SK-N-SH (cell line): Measurements from ENCODE around the gene C1QTNF2. TPM values are rescaled to one million over a fixed set of nuclear protein-coding genes. Genes with fewer than 3 reads are reported as not detected.

Source experiments
- CTCF ChIA-PET: fragments of 300-600, 350-600 bp; formaldehyde crosslinking; extraction: SDS; loops from one replicate; lab custom pipeline; 2021; lab: Yijun Ruan, JAX
- POLR2A ChIA-PET: fragments of 350-600 bp; sonication (Branson Sonifier 250); formaldehyde crosslinking; extraction: SDS; loops from one replicate; lab custom pipeline; 2020; ENCODE audit warnings: antibody characterized with exemption, inconsistent platforms; lab: Yijun Ruan, JAX
- DNase-seq: peaks from one replicate; pipeline ENCODE4 v3.0.0; 2012
- H2AFZ ChIP-seq: fragments of 200-600 bp; sonication (generic); 2 replicates; pipeline ENCODE4 v1.8.1; 2016; ENCODE audit warnings: antibody characterized with exemption, mild to moderate bottlenecking, low read depth
- H3F3A ChIP-seq: fragments of 200-600 bp; sonication (generic); replicated peaks from 2 replicates; pipeline ENCODE3; 2016; ENCODE audit warnings: antibody characterized with exemption, mild to moderate bottlenecking; ENCODE audit not compliant: insufficient read depth
- H3K27ac ChIP-seq, 2 experiments: fragments of 200-500 bp in 1 of 2; fragments of 200-600 bp in 1 of 2; sonication (Bioruptor generic) in 1 of 2; sonication (generic), shearing (Covaris generic) in 1 of 2; 2 replicates each; pipeline versions ENCODE4 v1.5.1 to v1.6.1; 2014 to 2016; ENCODE audit warnings: low read depth in 2 of 2, inconsistent platforms in 1 of 2, low read length in 1 of 2, mild to moderate bottlenecking in 1 of 2, mixed read lengths in 1 of 2
- H3K27me3 ChIP-seq: fragments of 200-600 bp; sonication (generic), shearing (Covaris generic); 2 replicates; pipeline ENCODE4 v1.6.1; 2016; ENCODE audit warnings: mixed run types; ENCODE audit not compliant: insufficient read depth
- H3K36me3 ChIP-seq, 2 experiments: fragments of 200-500 bp in 1 of 2; fragments of 200-600 bp in 1 of 2; sonication (Bioruptor generic) in 1 of 2; sonication (generic) in 1 of 2; replicated peaks in 1 of 2; 2 replicates each; pipeline versions ENCODE3 to v1.5.1; 2014 to 2016; ENCODE audit warnings: low read length in 1 of 2, mild to moderate bottlenecking in 1 of 2; ENCODE audit not compliant: insufficient read depth in 2 of 2, control insufficient read depth in 1 of 2
- H3K4me1 ChIP-seq, 2 experiments: fragments of 200-500 bp in 1 of 2; fragments of 200-600 bp in 1 of 2; sonication (Bioruptor generic) in 1 of 2; sonication (generic), shearing (Covaris generic) in 1 of 2; 2 replicates each; pipeline versions ENCODE4 v1.5.1 to v1.6.1; 2014 to 2016; ENCODE audit warnings: low read depth in 1 of 2, low read length in 1 of 2, mixed run types in 1 of 2; ENCODE audit not compliant: insufficient read depth in 2 of 2, control insufficient read depth in 1 of 2
- H3K4me2 ChIP-seq: fragments of 200-600 bp; sonication (generic), shearing (Covaris generic); 2 replicates; pipeline ENCODE4 v1.6.1; 2017; ENCODE audit warnings: mixed run types
- H3K4me3 ChIP-seq, 2 experiments: fragments of 200-500 bp in 1 of 2; fragments of 200-600 bp in 1 of 2; sonication (Bioruptor generic) in 1 of 2; sonication (generic), shearing (Covaris generic) in 1 of 2; 2 replicates each; pipeline versions ENCODE4 v1.5.1 to v1.8.1; 2014 to 2016; ENCODE audit warnings: low read depth in 2 of 2, inconsistent platforms in 1 of 2, low read length in 1 of 2, mild to moderate bottlenecking in 1 of 2, mixed read lengths in 1 of 2, moderate library complexity in 1 of 2
- H3K79me2 ChIP-seq: fragments of 200-600 bp; sonication (generic); 2 replicates; pipeline ENCODE4 v1.8.1; 2017; ENCODE audit warnings: mild to moderate bottlenecking; ENCODE audit not compliant: insufficient read depth
- H3K9ac ChIP-seq: fragments of 200-600 bp; sonication (generic); 2 replicates; pipeline ENCODE4 v1.6.1; 2017; ENCODE audit warnings: mixed run types
- H3K9me2 ChIP-seq: fragments of 200-600 bp; sonication (generic); 2 replicates; pipeline ENCODE4 v1.6.1; 2017; ENCODE audit warnings: mixed run types
- H3K9me3 ChIP-seq: fragments of 200-600 bp; sonication (generic); 2 replicates; pipeline ENCODE4 v1.6.1; 2017; ENCODE audit warnings: mixed run types, mild to moderate bottlenecking, moderate library complexity
- H4K20me1 ChIP-seq: fragments of 200-600 bp; sonication (generic); 2 replicates; pipeline ENCODE4 v1.6.1; 2017; ENCODE audit warnings: mild to moderate bottlenecking, mixed run types; ENCODE audit not compliant: insufficient read depth
- EZH2phosphoT487 ChIP-seq: fragments of 200-600 bp; sonication (generic); IDR thresholded peaks from 2 replicates; pipeline ENCODE4 v1.6.1; 2017; ENCODE audit warnings: low read depth, mixed run types, mild to moderate bottlenecking, antibody characterized with exemption, moderate library complexity, borderline replicate concordance
- FOSL2 ChIP-seq: IDR thresholded peaks from 2 replicates; pipeline ENCODE4 v1.4.0; 2012; ENCODE audit warnings: low read depth, mild to moderate bottlenecking, moderate library complexity, borderline replicate concordance
- FOXJ3 ChIP-seq: sonication (generic); formaldehyde crosslinking; IDR thresholded peaks from 2 replicates; pipeline ENCODE4 v1.5.1; 2020; ENCODE audit warnings: mild to moderate bottlenecking, missing genetic modification reagents
- IRF3 ChIP-seq: fragments of 150-350 bp; IDR thresholded peaks from 2 replicates; pipeline ENCODE4 v1.6.1; 2016; ENCODE audit warnings: mild to moderate bottlenecking, low read depth, low read length
- MEF2A ChIP-seq: IDR thresholded peaks from 2 replicates; pipeline ENCODE4 v1.4.0; 2012; ENCODE audit warnings: low read depth, borderline replicate concordance
- POLR2AphosphoS5 ChIP-seq: IDR thresholded peaks from 2 replicates; pipeline ENCODE4 v1.6.1; 2012; ENCODE audit warnings: low read depth, low read length
- RCOR1 ChIP-seq: fragments of 150-350 bp; IDR thresholded peaks from 2 replicates; pipeline ENCODE4 v1.6.1; 2017; ENCODE audit warnings: antibody characterized with exemption, low read length
- RXRA ChIP-seq: IDR thresholded peaks from 2 replicates; pipeline ENCODE4 v1.4.0; 2012; ENCODE audit warnings: low read depth, mild to moderate bottlenecking, borderline replicate concordance
- SMC3 ChIP-seq: IDR thresholded peaks from 2 replicates; pipeline ENCODE4 v1.6.1; 2012; ENCODE audit warnings: low read depth, low read length, improper control_type of control experiment
- TCF12 ChIP-seq: IDR thresholded peaks from 2 replicates; pipeline ENCODE4 v1.4.0; 2012
- YY1 ChIP-seq: IDR thresholded peaks from 2 replicates; pipeline ENCODE4 v1.4.0; 2012; ENCODE audit warnings: low read depth, mild to moderate bottlenecking
- polyA plus RNA-seq, 3 experiments: library from polyadenylated mRNA; depleted of rRNA; stranded (reverse); fragments of >200 nt; gene quantifications; 2 replicates each; pipeline ENCODE4 v1.2.3, GENCODE V29; 2012
- TF ChIP-seq, protein P1 (sequence below): IDR thresholded peaks from 2 replicates; pipeline ENCODE4; 2012
- TF ChIP-seq, protein P2 (sequence below): IDR thresholded peaks from 2 replicates; pipeline ENCODE4 v1.4.0; 2012; ENCODE audit warnings: low read depth
- TF ChIP-seq, protein P3 (sequence below): IDR thresholded peaks from 2 replicates; pipeline ENCODE4 v1.6.1; 2012; ENCODE audit warnings: mild to moderate bottlenecking, low read depth, low read length, moderate library complexity

Gene C1QTNF2
- polyA plus RNA-seq, 1 of the 3 experiments (the other 2 are of a cell fraction): 0.67 TPM

- TF ChIP-seq MEF2A: no peak
- TF ChIP-seq, protein P1, sequence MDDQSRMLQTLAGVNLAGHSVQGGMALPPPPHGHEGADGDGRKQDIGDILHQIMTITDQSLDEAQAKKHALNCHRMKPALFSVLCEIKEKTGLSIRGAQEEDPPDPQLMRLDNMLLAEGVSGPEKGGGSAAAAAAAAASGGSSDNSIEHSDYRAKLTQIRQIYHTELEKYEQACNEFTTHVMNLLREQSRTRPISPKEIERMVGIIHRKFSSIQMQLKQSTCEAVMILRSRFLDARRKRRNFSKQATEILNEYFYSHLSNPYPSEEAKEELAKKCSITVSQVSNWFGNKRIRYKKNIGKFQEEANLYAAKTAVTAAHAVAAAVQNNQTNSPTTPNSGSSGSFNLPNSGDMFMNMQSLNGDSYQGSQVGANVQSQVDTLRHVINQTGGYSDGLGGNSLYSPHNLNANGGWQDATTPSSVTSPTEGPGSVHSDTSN: no peak
- no peak for TF ChIP-seq POLR2AphosphoS5
- TF ChIP-seq, protein P2, sequence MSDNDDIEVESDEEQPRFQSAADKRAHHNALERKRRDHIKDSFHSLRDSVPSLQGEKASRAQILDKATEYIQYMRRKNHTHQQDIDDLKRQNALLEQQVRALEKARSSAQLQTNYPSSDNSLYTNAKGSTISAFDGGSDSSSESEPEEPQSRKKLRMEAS: no peak
- TF ChIP-seq TCF12: no peak
- no peak for TF ChIP-seq EZH2phosphoT487
- no peak for TF ChIP-seq RCOR1
- TF ChIP-seq IRF3: no peak
These were observed 7.2 kb upstream of the C1QTNF2 start (continued) for GRCh38 chr5:160377651-160378050.

GRCh38 chr5:160376416-160376815 lies 6.0 kb upstream of the C1QTNF2 start:
- H3K4me3 ChIP-seq: no peak overlapping the region
- H3K9me3 ChIP-seq: no peaks in the 10 kb centered on the region
- H3K9ac ChIP-seq: no peak overlapping the region
- H3K4me2 ChIP-seq: no peak overlapping the region
- ChIA-PET POLR2A (no interaction called here), CTCF (interaction anchor here (10.1 kb wide), 1 partner anchor 15 kb away, joined by 67 read pairs; no protein-coding TSS in a partner anchor)
- no peak for DNase-seq
- no peaks in the 10 kb centered on the region for H3K9me2 ChIP-seq
- no peak overlapping the region for H3K27ac ChIP-seq
- TF ChIP-seq SMC3: no peak
- TF ChIP-seq, protein P3, sequence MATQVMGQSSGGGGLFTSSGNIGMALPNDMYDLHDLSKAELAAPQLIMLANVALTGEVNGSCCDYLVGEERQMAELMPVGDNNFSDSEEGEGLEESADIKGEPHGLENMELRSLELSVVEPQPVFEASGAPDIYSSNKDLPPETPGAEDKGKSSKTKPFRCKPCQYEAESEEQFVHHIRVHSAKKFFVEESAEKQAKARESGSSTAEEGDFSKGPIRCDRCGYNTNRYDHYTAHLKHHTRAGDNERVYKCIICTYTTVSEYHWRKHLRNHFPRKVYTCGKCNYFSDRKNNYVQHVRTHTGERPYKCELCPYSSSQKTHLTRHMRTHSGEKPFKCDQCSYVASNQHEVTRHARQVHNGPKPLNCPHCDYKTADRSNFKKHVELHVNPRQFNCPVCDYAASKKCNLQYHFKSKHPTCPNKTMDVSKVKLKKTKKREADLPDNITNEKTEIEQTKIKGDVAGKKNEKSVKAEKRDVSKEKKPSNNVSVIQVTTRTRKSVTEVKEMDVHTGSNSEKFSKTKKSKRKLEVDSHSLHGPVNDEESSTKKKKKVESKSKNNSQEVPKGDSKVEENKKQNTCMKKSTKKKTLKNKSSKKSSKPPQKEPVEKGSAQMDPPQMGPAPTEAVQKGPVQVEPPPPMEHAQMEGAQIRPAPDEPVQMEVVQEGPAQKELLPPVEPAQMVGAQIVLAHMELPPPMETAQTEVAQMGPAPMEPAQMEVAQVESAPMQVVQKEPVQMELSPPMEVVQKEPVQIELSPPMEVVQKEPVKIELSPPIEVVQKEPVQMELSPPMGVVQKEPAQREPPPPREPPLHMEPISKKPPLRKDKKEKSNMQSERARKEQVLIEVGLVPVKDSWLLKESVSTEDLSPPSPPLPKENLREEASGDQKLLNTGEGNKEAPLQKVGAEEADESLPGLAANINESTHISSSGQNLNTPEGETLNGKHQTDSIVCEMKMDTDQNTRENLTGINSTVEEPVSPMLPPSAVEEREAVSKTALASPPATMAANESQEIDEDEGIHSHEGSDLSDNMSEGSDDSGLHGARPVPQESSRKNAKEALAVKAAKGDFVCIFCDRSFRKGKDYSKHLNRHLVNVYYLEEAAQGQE: no peak
- TF ChIP-seq RXRA: no peak
- no peak for TF ChIP-seq FOXJ3
- no peak for TF ChIP-seq FOSL2
- no peak for TF ChIP-seq YY1
- peaks cover 3% of the 10 kb centered on the region for H3F3A ChIP-seq
- H4K20me1 ChIP-seq: no peaks in the 10 kb centered on the region
- H3K27me3 ChIP-seq: no peaks in the 10 kb centered on the region; the same call in 1 of the 2 replicates
- H3K79me2 ChIP-seq: no peaks in the 10 kb centered on the region
- no peaks in the 10 kb centered on the region for H3K4me1 ChIP-seq
- no peak overlapping the region for H2AFZ ChIP-seq
- no peaks in the 10 kb centered on the region for H3K36me3 ChIP-seq
